ENCODE measurements around the gene SLC35E1. TPM values are rescaled to one million over a fixed set of nuclear protein-coding genes. Genes with fewer than 3 reads are reported as not detected.
A peak's percentile ranks its signal among the peaks of the same experiment; 100 is the strongest.
"Not testable (repeated sequence)": the region's sequence is repeated elsewhere in the genome, so short reads cannot be mapped to it uniquely, and the experiment has no call there.

SLC35E1 gene
- total RNA-seq, 1 experiment from 2014 or later = 28.0 TPM

- Histone ChIP-seq H3K9me3 (peaks cover 1% of the 10 kb centered on the region; the same call in 1 of the 2 replicates), H3K4me3 (no peak overlapping the region), H3K27me3 (no peaks in the 10 kb centered on the region), H3K36me3 (peaks cover 30% of the 10 kb centered on the region)
- DNase-seq = no peak
Observed at GRCh38 chr19:16544473-16545231, 27.6 kb downstream of the SLC35E1 start.

DNA sequence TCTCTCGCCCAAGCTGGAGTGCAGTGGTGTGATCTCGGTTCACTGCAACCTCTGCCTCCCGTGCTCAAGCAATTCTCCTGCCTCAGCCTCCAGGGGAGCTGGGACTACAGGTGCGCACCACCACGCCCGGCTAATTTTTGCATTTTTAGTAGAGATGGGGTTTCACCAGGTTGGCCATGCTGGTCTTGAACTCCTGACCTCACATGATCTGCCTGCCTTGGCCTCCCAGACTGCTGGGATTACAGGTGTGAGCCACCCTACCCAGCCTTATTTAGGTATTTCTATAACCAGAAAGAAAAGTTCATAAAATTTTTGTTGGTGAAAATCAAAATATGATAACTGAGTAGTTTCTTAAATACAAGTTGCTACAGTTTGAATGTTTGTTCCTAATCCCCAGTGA is 28.5 kb downstream of the SLC35E1 start:
- Histone ChIP-seq H3K36me3 (peaks cover 39% of the 10 kb centered on the region), H3K4me3 (peak overlapping the region; percentile 99)
- H3K9me3 ChIP-seq, DNase-seq, H3K27me3 ChIP-seq: not testable (repeated sequence)

DNA sequence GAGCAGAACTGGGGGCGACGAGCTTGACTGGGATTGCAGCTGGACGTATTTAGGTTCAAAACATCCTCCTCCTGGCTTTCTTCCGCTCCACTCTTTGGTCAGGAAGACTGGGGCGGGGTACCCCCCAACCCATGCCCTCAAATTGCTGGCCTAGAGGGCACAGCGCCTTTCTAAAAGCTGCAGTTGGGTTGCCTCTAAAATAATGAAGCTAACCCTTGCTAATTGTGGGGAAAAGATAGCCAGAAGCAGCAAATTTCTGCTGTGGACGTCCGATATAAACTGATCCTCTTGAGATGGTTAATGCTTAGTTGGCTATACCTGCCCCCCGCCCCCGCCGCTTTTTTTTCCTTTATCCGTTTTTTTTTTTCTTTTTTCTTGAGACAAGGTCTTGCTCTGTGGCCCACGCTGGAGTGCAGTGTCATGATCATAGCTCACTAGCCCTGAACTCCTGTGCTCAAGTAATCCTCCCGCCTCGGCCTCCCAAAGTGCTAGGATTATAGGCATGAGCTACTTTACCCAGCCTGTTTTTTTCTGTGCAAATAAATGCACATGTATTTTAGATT is 29.2 kb downstream of the SLC35E1 start:
- Histone ChIP-seq H3K27me3 (no peaks in the 10 kb centered on the region), H3K9me3 (peaks cover 5% of the 10 kb centered on the region; the same call in 1 of the 2 replicates), H3K4me3 (peak overlapping the region; percentile 99), H3K36me3 (peaks cover 40% of the 10 kb centered on the region)
- DNase-seq = no peak

- Histone ChIP-seq H3K27me3 (no peaks in the 10 kb centered on the region), H3K4me3 (peak within 1 kb of the TSS; percentile 99), H3K9me3 (peaks cover 5% of the 10 kb centered on the region; the same call in 1 of the 2 replicates), H3K36me3 (peaks cover 47% of the 10 kb centered on the region)
- peak; percentile 97 for DNase-seq
Observed at GRCh38 chr19:16542045-16542909, 29.9 kb downstream of the SLC35E1 start, which contains the start of gene CHERP. CHERP (minus strand) TSS chr19:16542437; CDS start chr19:16542378, 59 bp downstream.

DNA sequence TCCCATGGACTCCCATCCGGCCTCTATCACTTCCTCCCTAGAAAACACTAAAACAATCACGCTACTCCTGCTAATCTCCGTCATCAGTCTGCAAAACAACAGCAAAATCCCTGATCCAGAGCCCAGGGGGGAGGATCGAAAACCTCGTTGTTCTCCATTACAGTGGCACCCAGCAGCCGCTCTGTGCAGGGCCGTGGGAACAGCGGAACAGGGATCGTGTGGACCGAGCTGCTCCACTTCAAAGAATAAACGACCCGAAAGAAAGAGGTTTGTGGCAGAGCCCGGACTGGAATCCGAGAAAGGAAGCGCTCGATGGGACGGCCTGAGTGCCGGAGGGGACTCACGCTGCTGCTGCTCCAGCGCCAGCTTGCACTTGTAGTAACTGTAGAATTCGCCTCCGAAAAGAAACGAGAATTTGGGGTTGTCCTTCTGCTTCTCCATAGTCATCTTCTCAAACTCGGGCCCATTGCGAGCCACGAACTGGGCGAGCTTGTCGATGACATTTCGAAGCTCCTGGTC is 30.6 kb downstream of the SLC35E1 start:
- Histone ChIP-seq H3K4me3 (peak overlapping the region; percentile 99), H3K9me3 (peaks cover 5% of the 10 kb centered on the region; the same call in 1 of the 2 replicates), H3K27me3 (no peaks in the 10 kb centered on the region), H3K36me3 (peaks cover 54% of the 10 kb centered on the region)
- DNase-seq = no peak

GRCh38 chr19:16540948-16541347 is 31.3 kb downstream of the SLC35E1 start:
- Histone ChIP-seq H3K4me3 (peak overlapping the region; percentile 99), H3K36me3 (peaks cover 60% of the 10 kb centered on the region), H3K9me3 (peaks cover 5% of the 10 kb centered on the region; the same call in 1 of the 2 replicates), H3K27me3 (no peaks in the 10 kb centered on the region)
- no peak for DNase-seq

- Histone ChIP-seq H3K36me3 (peaks cover 88% of the 10 kb centered on the region), H3K9me3 (peaks cover 5% of the 10 kb centered on the region; the same call in 1 of the 2 replicates), H3K27me3 (no peaks in the 10 kb centered on the region), H3K4me3 (no peak overlapping the region)
- no peak for DNase-seq
Observed at GRCh38 chr19:16537111-16537510, 35.1 kb downstream of the SLC35E1 start.

DNA sequence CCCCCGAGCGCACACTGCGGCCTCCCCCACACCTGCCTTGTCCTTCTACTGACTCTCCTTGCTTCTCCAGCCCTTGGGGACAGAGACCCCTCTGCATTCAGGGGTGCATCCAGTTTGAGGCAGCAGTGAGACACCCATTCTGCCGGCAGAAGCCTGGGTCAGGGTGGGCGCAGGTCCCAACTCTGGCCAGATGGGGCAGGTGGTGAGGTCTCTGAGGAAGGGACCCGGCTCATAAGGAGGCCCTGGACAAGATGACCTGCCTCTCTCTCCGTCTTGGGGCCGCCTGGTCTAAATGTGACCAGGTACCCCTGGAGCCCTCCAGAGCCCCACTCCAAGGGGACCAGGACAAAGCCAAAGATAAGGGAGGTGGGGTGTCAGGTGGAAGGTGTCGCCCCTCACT is 36.1 kb downstream of the SLC35E1 start:
- H3K27me3 ChIP-seq = no peaks in the 10 kb centered on the region
- H3K36me3 ChIP-seq = peaks cover 91% of the 10 kb centered on the region
- no peak overlapping the region for H3K4me3 ChIP-seq
- DNase-seq = no peak
- H3K9me3 ChIP-seq = peaks cover 5% of the 10 kb centered on the region; the same call in 1 of the 2 replicates

DNA sequence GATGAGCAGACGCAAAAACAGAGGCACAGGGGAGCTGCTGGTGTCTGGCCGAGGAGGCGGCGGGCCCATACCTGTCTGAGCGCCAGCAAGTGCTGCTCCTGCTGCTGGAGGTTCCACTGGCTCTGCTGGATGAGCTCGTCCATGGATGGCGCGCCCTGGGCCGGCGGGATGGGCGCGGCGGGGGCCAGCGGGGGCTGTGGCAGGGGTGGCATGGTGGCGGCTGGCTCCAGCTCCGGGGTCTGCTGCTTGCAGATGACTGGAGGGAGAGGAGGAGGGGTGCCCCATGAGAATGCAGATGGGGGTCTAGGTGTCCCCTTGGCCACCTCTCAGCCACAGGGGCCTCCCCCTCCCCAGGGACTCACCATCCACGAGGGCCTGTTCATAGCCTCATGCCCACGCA is 36.8 kb downstream of the SLC35E1 start:
- no peak for DNase-seq
- peaks cover 5% of the 10 kb centered on the region; the same call in 1 of the 2 replicates for H3K9me3 ChIP-seq
- H3K4me3 ChIP-seq = no peak overlapping the region
- H3K36me3 ChIP-seq = peaks cover 91% of the 10 kb centered on the region
- no peaks in the 10 kb centered on the region for H3K27me3 ChIP-seq

DNA sequence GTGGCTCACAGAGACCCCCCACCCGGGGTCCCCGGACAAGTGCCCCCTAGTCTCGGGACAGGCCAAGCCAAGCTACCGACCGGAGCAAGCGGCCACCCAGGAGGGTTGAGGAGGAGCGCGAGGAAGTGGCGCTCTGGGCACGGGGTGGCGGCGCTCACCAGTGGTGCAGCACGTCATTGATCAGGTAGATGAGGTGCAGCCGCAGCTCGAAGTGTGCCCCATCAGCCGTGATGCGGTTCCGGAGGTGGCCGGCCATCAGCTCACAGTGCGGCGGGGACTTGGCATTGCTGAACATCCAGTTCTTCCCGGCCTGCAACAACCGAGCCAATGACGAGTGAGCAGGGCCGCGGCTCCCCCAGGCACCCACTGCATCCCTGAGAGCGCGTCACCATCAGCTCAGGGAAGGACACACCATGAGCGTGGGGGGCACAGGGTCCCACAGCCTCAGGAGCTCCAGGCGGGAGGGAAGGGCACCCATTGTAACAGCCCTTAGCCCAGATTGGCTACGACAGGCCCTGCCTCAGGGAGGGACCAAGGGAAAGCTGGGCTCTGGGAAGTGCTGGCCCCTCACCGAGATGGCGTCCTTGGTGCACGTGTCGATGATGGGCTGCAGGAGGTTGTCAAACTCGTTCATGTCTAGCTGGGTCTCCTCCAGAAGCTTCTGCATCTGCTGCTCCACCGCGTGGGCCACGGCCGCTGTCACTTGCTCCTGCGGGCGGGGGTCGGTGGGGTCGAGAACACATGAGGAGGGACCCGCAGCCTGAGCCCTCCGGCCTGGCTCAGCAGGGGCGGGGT is 39.6 kb downstream of the SLC35E1 start:
- Histone ChIP-seq H3K36me3 (peaks cover 94% of the 10 kb centered on the region), H3K27me3 (no peaks in the 10 kb centered on the region), H3K9me3 (no peaks in the 10 kb centered on the region), H3K4me3 (no peak overlapping the region)
- no peak for DNase-seq

GRCh38 chr19:16531380-16531669 is 40.9 kb downstream of the SLC35E1 start:
- Histone ChIP-seq H3K4me3 (no peak overlapping the region), H3K9me3 (no peaks in the 10 kb centered on the region), H3K36me3 (peaks cover 94% of the 10 kb centered on the region), H3K27me3 (no peaks in the 10 kb centered on the region)
- DNase-seq = no peak

GRCh38 chr19:16530540-16531379 is 41.5 kb downstream of the SLC35E1 start:
- no peak for DNase-seq
- Histone ChIP-seq H3K4me3 (no peak overlapping the region), H3K36me3 (peaks cover 94% of the 10 kb centered on the region), H3K27me3 (no peaks in the 10 kb centered on the region), H3K9me3 (no peaks in the 10 kb centered on the region)

DNA sequence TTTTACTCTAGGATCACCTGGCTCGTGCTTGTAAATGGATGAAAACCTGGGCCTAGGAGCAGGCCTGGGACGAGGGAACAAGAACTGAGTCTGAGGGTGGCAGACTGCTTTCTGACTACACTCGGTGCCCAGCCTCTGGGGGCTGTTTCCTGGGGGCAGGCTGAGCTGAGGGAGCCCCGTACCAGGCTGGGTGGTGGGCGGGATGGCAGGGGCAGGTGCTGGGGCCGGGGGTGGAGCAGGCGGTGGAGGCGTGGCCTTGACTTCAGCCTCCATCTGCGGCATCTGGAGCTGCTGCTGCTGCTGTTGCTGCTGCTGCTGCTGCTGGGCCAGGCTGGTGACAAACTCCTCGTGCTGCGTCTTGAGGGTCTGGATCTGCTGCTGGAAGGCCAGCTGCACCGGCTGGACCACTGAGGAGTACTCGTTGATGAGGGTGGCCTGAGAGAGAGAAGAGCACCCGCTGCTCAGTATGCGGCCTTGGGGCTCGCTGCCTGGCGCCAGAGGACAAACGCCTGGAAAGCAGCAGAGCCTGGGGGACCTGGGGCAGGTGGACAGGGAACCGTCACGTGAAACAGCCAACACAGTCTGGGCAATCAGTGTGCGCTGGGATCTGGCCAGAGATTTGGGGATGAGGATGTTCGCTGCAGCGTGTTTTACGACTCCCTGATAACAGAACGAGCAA is 42.6 kb downstream of the SLC35E1 start:
- no peak overlapping the region for H3K4me3 ChIP-seq
- H3K36me3 ChIP-seq = peaks cover 95% of the 10 kb centered on the region
- H3K27me3 ChIP-seq = no peaks in the 10 kb centered on the region
- DNase-seq = no peak
- no peaks in the 10 kb centered on the region for H3K9me3 ChIP-seq

- Histone ChIP-seq H3K27me3 (no peaks in the 10 kb centered on the region), H3K9me3 (no peaks in the 10 kb centered on the region), H3K4me3 (no peak overlapping the region), H3K36me3 (peaks cover 97% of the 10 kb centered on the region)
- DNase-seq = no peak
Observed at GRCh38 chr19:16527971-16528521, 44.2 kb downstream of the SLC35E1 start.
